Measurements from ENCODE around the gene CCR3. TPM values are rescaled to one million over a fixed set of nuclear protein-coding genes. Genes with fewer than 3 reads are reported as not detected.
A peak's percentile ranks its signal among the peaks of the same experiment; 100 is the strongest.

Gene CCR3
- total RNA-seq (2021) (not detected in 2 replicates), Bru-seq, nascent RNA (not detected), BruChase-seq, experiment 1, labeled RNA remaining after a 2-hour chase (percentile 1 among the genes with signal in this experiment), BruChase-seq, experiment 2, labeled RNA remaining after a 6-hour chase (not detected)
- long read RNA-seq, result 0 reads

- no peak within 1 kb of the TSS for H3K4me3 ChIP-seq (ENCODE audit: low read depth, low read length, poor library complexity, severe bottlenecking)
- TF ChIP-seq EZH2 (IDR thresholded peaks at IDR 0.05; ENCODE audit: borderline replicate concordance, low read depth, low read length, poor library complexity, severe bottlenecking) (no peak), CTCF (conservative IDR thresholded peaks at IDR 0.05; ENCODE audit: low read depth, low read length) (no peak)
- H3K9me3 ChIP-seq (ENCODE audit: low read depth, low read length, poor library complexity, severe bottlenecking), result no peaks in the 10 kb centered on the region
- no TSS peak for BruUV-seq (replicated peaks)
- H3K36me3 ChIP-seq (ENCODE audit: insufficient read depth, low read length, poor library complexity, severe bottlenecking), result no peaks in the 10 kb centered on the region
- intact Hi-C loops (cut with micrococcal nuclease; ENCODE audit: unreplicated experiment), result no loop called here
- H3K4me1 ChIP-seq (ENCODE audit: insufficient read depth, low read length, poor library complexity, severe bottlenecking), result no peaks in the 10 kb centered on the region
- no peak for DNase-seq (ENCODE audit: low spot score)
- CTCF ChIA-PET, result no interaction called here
- no peak within 1 kb of the TSS for H3K27ac ChIP-seq (ENCODE audit: low read depth, low read length, poor library complexity, severe bottlenecking)
- H3K27me3 ChIP-seq (replicated peaks; ENCODE audit: insufficient read depth, low read depth, low read length, poor library complexity), result no peaks in the 10 kb centered on the region
- POLR2A ChIA-PET (ENCODE audit: low non-redundant PET), result no interaction called here
These were observed at the start of gene CCR3 for GRCh38 chr3:46242120-46242519. CCR3 (plus strand) TSS chr3:46242460; CDS start chr3:46265159, 22,699 bp downstream.

- no TSS peak for BruUV-seq (replicated peaks)
- intact Hi-C loops (cut with micrococcal nuclease; ENCODE audit: unreplicated experiment), result no loop called here
- TF ChIP-seq EZH2 (IDR thresholded peaks at IDR 0.05; ENCODE audit: borderline replicate concordance, low read depth, low read length, poor library complexity, severe bottlenecking), result no peak
- no peak for TF ChIP-seq CTCF (conservative IDR thresholded peaks at IDR 0.05; ENCODE audit: low read depth, low read length)
- ChIA-PET CTCF (no interaction called here), POLR2A (ENCODE audit: low non-redundant PET) (no interaction called here)
- H3K4me1 ChIP-seq (ENCODE audit: insufficient read depth, low read length, poor library complexity, severe bottlenecking), result no peaks in the 10 kb centered on the region
- no peaks in the 10 kb centered on the region for H3K9me3 ChIP-seq (ENCODE audit: low read depth, low read length, poor library complexity, severe bottlenecking)
- H3K36me3 ChIP-seq (ENCODE audit: insufficient read depth, low read length, poor library complexity, severe bottlenecking), result no peaks in the 10 kb centered on the region
- DNase-seq (ENCODE audit: low spot score), result no peak
- no peaks in the 10 kb centered on the region for H3K27me3 ChIP-seq (replicated peaks; ENCODE audit: insufficient read depth, low read depth, low read length, poor library complexity)
- H3K27ac ChIP-seq (ENCODE audit: low read depth, low read length, poor library complexity, severe bottlenecking), result no peak overlapping the region
- no peak overlapping the region for H3K4me3 ChIP-seq (ENCODE audit: low read depth, low read length, poor library complexity, severe bottlenecking)
These were observed 49.3 kb upstream of the CCR3 start for GRCh38 chr3:46192939-46193338.

- BruUV-seq (replicated peaks), result no TSS peak
- POLR2A ChIA-PET (ENCODE audit: low non-redundant PET), result no interaction called here
- Histone ChIP-seq H3K27ac (ENCODE audit: low read depth, low read length, poor library complexity, severe bottlenecking) (no peak overlapping the region), H3K9me3 (ENCODE audit: low read depth, low read length, poor library complexity, severe bottlenecking) (no peaks in the 10 kb centered on the region), H3K27me3 (replicated peaks; ENCODE audit: insufficient read depth, low read depth, low read length, poor library complexity) (no peaks in the 10 kb centered on the region), H3K36me3 (ENCODE audit: insufficient read depth, low read length, poor library complexity, severe bottlenecking) (no peaks in the 10 kb centered on the region), H3K4me3 (ENCODE audit: low read depth, low read length, poor library complexity, severe bottlenecking) (no peak overlapping the region), H3K4me1 (ENCODE audit: insufficient read depth, low read length, poor library complexity, severe bottlenecking) (no peaks in the 10 kb centered on the region)
- DNase-seq (ENCODE audit: low spot score), result no peak
- intact Hi-C loops (cut with micrococcal nuclease; ENCODE audit: unreplicated experiment), result no loop called here
- no peak for TF ChIP-seq CTCF (conservative IDR thresholded peaks at IDR 0.05; ENCODE audit: low read depth, low read length)
- TF ChIP-seq EZH2 (IDR thresholded peaks at IDR 0.05; ENCODE audit: borderline replicate concordance, low read depth, low read length, poor library complexity, severe bottlenecking), result no peak
- CTCF ChIA-PET, result no interaction called here
These were observed 48.8 kb upstream of the CCR3 start for GRCh38 chr3:46193436-46193835.

All from A673 (cell line).